ENCODE measurements around the gene TTLL12.

DNA sequence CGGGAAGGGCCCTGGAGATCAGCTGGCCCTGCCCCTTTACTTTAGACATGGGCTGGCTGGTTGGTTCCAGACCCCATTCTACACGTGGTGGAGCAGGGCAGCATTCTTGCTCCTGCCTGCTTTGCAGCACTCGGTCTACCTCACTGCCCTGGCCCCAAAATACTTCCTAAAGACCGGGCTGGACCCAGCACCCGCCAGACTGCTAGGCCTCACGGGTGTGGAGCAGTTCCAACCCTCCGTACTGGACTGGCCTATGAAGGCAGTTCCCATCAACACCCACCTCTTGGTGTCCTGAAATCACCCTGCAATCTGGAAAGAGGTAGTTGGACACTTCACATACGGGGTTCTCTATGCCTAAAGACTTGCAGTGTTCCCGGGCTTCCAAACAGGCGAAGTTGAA, 50.1 kb downstream of the TTLL12 start:
- TF ChIP-seq, protein P1, sequence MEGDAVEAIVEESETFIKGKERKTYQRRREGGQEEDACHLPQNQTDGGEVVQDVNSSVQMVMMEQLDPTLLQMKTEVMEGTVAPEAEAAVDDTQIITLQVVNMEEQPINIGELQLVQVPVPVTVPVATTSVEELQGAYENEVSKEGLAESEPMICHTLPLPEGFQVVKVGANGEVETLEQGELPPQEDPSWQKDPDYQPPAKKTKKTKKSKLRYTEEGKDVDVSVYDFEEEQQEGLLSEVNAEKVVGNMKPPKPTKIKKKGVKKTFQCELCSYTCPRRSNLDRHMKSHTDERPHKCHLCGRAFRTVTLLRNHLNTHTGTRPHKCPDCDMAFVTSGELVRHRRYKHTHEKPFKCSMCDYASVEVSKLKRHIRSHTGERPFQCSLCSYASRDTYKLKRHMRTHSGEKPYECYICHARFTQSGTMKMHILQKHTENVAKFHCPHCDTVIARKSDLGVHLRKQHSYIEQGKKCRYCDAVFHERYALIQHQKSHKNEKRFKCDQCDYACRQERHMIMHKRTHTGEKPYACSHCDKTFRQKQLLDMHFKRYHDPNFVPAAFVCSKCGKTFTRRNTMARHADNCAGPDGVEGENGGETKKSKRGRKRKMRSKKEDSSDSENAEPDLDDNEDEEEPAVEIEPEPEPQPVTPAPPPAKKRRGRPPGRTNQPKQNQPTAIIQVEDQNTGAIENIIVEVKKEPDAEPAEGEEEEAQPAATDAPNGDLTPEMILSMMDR (IDR thresholded peaks at IDR 0.05; ENCODE audit: low read length), result no peak
- no peak for TF ChIP-seq EZH2 (optimal IDR thresholded peaks at IDR 0.05; ENCODE audit: low read depth, low read length)
